SW480 (cell line): ENCODE data around the gene ZBTB43.
A peak's percentile ranks its signal among the peaks of the same experiment; 100 is the strongest.
"Not testable (repeated sequence)": the region's sequence is repeated elsewhere in the genome, so short reads cannot be mapped to it uniquely, and the experiment has no call there.

Experiments
- DNase-seq: peaks from one replicate; pipeline ENCODE4 v3.0.0-alpha.2; 2016; ENCODE audit warnings: low spot score

ZBTB43 gene, protein sequence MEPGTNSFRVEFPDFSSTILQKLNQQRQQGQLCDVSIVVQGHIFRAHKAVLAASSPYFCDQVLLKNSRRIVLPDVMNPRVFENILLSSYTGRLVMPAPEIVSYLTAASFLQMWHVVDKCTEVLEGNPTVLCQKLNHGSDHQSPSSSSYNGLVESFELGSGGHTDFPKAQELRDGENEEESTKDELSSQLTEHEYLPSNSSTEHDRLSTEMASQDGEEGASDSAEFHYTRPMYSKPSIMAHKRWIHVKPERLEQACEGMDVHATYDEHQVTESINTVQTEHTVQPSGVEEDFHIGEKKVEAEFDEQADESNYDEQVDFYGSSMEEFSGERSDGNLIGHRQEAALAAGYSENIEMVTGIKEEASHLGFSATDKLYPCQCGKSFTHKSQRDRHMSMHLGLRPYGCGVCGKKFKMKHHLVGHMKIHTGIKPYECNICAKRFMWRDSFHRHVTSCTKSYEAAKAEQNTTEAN

DNA sequence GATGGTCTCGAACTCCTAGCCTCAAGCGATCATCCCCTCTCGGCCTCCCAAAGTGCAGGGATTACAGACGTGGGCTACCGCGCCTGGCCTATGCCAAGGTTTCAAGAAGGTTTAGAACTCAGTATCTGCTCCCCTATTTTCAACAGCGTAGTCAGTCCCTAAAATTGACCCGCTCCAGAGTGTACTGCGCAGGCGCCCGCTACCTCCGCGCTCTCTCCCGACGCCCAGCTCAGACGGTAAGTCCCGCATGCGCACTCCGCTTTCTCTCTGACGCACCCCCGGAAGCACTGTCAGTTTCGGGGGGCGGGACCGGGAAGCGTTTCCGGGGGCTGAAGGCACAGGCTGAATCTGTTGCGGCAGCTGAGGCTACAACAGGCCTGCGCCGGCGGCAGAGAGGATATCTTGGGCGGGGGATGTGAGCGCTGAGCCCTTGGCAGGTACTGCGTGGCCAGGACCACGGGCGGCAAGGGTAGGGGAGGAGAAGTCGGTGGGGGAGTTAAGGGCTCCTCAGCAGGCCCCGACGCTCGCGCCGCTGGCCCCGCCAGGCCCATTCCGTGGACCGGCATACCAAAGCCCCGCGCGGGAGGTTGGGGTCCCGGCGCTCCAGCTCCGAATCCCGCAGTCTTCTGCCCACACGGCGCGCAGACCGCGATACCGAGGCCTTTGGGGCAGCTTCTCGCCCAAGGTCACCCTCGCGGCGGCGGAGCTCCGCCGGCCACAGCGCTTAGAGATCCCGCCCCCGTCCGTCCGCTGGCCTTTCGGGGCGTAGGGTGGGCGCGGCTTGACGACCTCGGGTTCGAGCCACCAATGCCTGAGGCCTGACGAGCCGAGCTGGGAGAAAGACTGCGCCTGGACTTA lies at the start of gene ZBTB43:
ZBTB43 (plus strand) TSS at position 345 of the 858 bp plus-strand sequence. CDS start 27,470 bp downstream, outside the sequence.
- peak; percentile 92 for DNase-seq

- DNase-seq = no peak
Observed at GRCh38 chr9:126755317-126755875, 49.4 kb upstream of the ZBTB43 start.

DNA sequence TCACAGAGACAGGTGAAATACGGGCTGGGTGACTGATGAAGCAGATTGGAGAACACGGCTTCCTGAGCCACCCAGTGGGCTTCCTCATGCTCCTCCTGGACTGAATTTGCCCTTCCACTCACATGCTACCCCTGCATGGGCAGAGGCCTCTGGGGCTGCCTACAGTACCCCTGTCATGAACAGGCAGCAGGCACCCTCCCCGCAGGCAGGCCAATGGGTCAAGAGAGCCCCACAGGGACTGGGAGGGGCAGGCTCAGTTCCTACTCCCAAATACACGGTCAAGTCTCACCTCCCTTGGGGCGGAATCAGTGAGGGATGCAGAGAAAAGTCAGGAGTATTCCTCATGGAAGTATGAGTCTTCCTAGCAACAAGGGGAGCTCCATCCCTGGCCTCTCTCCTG lies 48.6 kb upstream of the ZBTB43 start:
- DNase-seq = no peak

- DNase-seq = no peak
Observed at GRCh38 chr9:126756876-126757415, 47.9 kb upstream of the ZBTB43 start.

DNA sequence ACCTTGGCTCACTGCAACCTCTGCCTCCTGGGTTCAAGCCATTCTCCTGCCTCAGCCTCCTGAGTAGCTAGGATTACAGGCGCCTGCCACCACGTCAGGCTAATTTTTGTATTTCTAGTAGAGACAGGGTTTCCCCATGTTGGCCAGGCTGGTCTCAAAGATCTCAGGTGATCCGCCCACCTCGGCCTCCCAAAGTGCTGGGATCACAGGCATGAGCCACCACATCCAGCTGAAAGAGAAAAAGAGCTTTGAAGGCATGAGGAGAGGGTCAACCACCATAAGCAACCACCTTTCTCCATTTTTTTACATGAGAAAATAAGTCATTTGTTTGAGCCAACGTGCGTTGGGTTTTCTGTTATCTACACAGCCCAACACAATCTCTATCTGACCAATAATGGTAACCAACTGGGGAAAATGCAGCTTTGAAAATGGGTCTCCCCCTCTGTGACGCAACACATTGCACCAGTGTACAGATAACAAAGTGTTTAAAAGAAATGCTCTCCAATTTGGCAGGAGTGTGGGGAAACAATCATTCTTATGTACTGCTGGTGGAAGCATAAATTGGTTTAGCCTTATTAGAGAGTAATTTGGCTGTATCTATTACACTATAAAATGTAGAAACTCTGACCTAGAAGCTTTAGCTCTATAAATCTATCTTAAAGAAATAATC lies 45.8 kb upstream of the ZBTB43 start:
- no peak for DNase-seq

- no peak for DNase-seq
Observed at GRCh38 chr9:126761274-126761673, 43.6 kb upstream of the ZBTB43 start.

GRCh38 chr9:126763130-126763764 lies 41.6 kb upstream of the ZBTB43 start:
- DNase-seq = peak; percentile 33

DNA sequence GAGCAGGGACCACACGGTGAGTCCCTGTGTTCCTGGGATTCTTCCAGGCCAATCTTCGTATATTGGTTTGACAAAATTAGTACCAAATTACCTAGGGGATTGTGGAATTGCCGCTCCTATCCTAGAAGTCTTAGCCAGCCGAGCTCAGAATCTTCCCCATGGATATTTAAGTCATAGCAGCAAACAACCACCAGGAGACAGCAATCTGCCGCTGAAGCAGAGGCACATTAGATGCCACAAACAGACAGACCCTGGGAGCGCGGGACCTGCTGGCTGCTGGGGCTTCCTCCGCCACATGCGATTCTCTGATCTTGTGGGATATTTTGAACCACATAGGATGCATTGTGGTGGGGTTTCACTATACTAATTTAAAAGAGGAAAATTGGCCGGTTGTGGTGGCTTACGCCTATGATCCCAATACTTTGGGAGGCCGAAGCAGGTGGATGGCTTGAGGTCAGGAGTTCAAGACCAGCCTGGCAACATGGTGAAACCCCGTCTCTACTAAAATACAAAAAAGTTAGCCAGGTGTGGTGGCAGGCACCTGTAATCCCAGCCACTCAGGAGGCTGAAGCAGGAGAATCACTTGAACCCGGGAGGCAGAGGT lies 31.7 kb upstream of the ZBTB43 start:
- DNase-seq = peak; percentile 32

DNA sequence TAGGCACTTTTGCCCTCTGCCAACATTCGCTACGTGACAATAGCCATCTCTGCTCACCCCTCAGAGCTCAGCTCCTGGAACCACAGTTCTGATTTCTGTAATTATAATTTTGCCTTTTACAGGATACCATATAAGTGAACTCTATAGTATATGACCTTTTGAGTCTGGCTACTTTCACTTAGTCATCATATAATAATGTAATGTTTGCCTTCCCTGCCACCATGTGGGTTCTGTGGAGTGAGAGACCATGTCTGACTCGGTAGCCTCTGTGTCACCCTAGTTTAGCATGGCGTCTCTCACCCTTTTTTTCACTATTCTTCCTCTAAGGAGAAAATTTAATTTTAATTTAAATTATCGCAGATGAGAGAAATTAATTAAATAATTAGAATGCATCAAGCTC lies 28.9 kb upstream of the ZBTB43 start:
- DNase-seq = no peak

GRCh38 chr9:126777733-126778132 lies 27.1 kb upstream of the ZBTB43 start:
- DNase-seq = peak; percentile 32

GRCh38 chr9:126778141-126778540 lies 26.7 kb upstream of the ZBTB43 start:
- no peak for DNase-seq

GRCh38 chr9:126778696-126779095 lies 26.1 kb upstream of the ZBTB43 start:
- DNase-seq = not testable (repeated sequence)

DNA sequence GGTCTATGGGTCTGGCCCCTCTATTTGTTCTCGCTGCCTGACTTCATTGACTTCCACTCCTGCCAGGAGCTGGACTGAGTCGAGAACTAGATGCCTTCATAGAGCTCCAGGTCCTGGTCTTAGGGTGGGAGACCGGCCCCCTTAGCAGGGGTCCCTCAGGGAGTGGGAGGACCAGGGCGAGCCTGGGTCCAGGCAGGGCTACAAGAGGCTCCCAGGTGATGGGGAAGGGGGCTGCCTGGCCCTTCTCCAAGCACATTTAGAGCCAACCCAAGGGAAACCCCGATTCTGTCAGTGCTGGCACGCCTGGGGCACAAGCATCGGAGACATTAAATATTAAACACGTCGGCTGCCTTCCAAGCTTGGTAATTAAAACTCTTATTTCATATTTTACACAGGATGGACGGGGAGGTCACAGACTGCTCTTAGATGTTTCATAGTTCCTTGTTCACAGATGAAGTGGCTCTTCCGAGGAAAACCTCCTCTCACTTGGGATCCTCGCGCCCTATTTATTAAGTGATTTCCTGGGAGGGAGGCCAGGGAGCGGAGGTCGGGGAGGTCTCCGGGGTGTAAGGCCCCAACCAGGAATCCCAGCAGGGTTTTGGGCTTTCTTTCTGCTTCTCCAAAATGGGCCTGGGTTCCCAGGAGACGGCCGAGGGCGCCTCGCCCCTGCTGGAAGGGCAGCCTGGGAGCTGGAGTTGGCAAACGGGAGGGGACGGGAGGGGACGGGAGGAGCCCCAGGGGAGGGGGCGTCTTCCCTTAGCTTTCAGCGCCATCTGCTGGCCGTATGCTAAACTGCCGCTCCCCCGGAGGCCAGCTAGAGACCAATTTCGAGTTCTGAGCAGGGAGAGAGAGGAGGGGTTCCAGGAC lies 23.4 kb upstream of the ZBTB43 start:
- DNase-seq = peak; percentile 64

- no peak for DNase-seq
Observed at GRCh38 chr9:126782053-126782388, 22.8 kb upstream of the ZBTB43 start.

DNA sequence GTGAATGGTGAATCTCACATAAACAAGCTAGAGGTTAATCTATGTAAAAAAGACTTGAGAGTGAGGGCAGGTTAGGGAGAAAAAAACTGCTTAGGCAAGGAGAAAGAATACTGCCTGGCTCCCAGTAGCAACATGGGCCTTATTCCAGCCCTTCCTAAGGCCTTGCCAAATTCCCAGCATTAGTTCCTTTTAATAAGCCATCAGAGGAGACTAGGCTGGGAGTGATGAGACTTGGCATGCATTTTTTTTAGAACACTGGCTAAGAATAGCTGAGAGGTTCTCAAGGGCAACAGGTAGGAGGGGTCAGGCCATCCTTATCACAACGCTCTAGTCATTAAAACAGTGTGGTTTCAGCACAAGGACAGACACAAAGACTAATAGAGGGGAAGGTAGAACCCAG lies 20.9 kb upstream of the ZBTB43 start:
- DNase-seq = no peak

DNA sequence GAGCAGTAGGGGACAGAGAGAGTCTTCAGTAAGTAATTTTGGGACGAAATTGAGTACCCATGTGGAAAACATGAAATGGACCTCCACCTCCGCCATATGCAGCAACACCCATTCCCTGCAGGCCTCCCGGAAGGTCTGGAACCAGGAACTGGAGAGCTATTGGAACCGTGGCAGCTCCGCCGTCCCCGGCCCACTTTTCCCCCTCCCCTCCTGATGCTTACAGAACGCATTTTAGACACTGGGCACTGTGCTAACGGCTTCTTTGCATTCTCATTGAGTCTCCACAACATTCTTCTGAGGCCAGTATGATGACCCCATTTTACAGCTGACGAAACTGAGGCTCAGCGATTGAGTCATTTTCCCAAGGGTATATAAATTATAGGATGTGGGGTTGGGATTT lies 20.4 kb upstream of the ZBTB43 start:
- DNase-seq = no peak

DNA sequence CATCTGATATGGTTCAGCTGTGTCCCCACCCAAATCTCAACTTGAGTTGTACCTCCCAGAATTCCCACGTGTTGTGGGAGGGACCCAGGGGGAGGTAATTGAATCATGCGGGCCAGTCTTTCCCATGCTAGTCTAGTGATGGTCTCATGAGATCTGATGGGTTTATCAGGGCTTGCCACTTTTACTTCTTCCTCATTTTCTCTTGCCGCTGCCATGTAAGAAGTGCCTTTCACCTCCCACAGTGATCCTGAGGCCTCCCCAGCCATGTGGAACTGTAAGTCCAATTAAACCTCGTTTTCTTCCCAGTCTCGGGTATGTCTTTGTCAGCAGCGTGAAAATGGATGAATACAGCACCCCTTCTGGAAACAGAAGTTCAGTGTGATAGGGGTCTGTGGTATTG lies 20.0 kb upstream of the ZBTB43 start:
- DNase-seq = not testable (repeated sequence)

GRCh38 chr9:126788046-126788445 lies 16.8 kb upstream of the ZBTB43 start:
- DNase-seq = no peak

DNA sequence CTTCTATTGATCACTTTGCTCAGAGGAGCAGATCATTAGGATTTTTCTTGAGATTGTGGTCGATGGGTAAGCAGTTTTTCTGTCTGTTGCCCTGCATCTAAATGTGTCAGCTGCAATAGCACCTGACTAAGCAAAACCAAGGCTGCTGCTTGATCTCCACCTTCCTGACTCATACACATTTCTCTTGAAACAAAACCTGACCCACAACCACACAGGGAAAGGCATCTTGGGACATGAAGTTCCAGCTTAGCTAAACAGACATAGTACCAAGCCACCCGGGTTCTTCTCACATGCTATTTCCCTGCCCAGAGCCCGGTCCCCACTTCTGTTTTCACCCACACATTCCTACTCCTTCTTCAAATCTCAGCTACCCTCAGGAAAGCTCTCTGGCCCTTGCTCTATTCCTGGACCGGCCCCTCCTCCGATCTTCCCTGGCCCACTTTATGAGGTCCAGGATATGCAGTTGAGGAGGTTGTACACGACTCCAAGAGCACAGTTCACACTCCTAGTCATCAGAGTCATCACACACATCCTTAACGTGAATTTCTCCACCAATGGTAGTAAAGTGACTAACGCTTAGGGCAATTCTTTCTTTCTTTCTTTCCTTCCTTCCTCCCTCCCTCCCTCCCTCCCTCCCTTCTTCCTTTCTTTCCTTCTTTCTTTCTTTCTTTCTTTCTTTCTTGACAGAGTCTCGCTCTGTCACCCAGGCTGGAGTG lies 16.0 kb upstream of the ZBTB43 start:
- DNase-seq = peak; percentile 51
